Colonic mucosa (tissue), 4 donors: ENCODE measurements around the gene ZFPM1. TPM values are rescaled to one million over a fixed set of nuclear protein-coding genes. Genes with fewer than 3 reads are reported as not detected.

Source experiments
- DNase-seq: peaks from one replicate; pipeline ENCODE4 v3.0.0-alpha.2; 2020
- H3K27ac ChIP-seq: fragments of 200-600 bp; one replicate; pipeline ENCODE4 v1.8.0; 2021
- H3K27me3 ChIP-seq: fragments of 200-600 bp; one replicate; pipeline ENCODE4 v1.8.0; 2021
- H3K36me3 ChIP-seq: fragments of 200-600 bp; one replicate; pipeline ENCODE4 v1.8.0; 2021
- H3K4me1 ChIP-seq: fragments of 200-600 bp; one replicate; pipeline ENCODE4 v1.8.0; 2021; ENCODE audit warnings: mild to moderate bottlenecking
- H3K4me3 ChIP-seq: fragments of 200-600 bp; one replicate; pipeline ENCODE4 v1.8.0; 2021
- H3K9ac ChIP-seq, 2 donors: one replicate each; pipeline ENCODE4 v1.7.0; 2013; ENCODE audit warnings: control low read depth in 2 of 2, low read depth in 2 of 2, low read length in 2 of 2
- H3K9me3 ChIP-seq: fragments of 200-600 bp; one replicate; pipeline ENCODE4 v1.8.0; 2021
- intact Hi-C: fragments of 100-400 bp; cut with DNase I; formaldehyde crosslinking; loops from one replicate; pipeline ENCODE4 v1.14.1; 2022
- total RNA-seq, 2 donors: library from RNA; stranded (reverse); fragmentation: NEBNext Ultra II Directional in 1 of 2; extraction: Animal tissue kit (Norgen Biotek cat#: 25700) in 1 of 2; gene quantifications; one replicate each; pipeline ENCODE4 v1.2.1, GENCODE V29; 2021
- TF ChIP-seq, protein P1 (sequence below): fragments of 200-600 bp; IDR thresholded peaks from one replicate; pipeline ENCODE4 v1.8.0; 2022; ENCODE audit warnings: antibody characterized with exemption, mild to moderate bottlenecking
- donor health status: healthy.
- donor health status: DM: no; HTN: no; CAD: no.
- donor health status: DM: no; HTN: no; CAD: no.

The ZFPM1 gene
- total RNA-seq, 2 donors from 2014 or later = 6.6 to 12.5 TPM

GRCh38 chr16:88460496-88461330 is 7.6 kb downstream of the ZFPM1 start:
- intact Hi-C loops = no loop called here
- Histone ChIP-seq H3K27ac (no peak overlapping the region), H3K9ac (no peak overlapping the region), H3K27me3 (no peaks in the 10 kb centered on the region), H3K4me3 (no peak overlapping the region), H3K4me1 (no peaks in the 10 kb centered on the region), H3K36me3 (no peaks in the 10 kb centered on the region), H3K9me3 (no peaks in the 10 kb centered on the region)
- TF ChIP-seq, protein P1, sequence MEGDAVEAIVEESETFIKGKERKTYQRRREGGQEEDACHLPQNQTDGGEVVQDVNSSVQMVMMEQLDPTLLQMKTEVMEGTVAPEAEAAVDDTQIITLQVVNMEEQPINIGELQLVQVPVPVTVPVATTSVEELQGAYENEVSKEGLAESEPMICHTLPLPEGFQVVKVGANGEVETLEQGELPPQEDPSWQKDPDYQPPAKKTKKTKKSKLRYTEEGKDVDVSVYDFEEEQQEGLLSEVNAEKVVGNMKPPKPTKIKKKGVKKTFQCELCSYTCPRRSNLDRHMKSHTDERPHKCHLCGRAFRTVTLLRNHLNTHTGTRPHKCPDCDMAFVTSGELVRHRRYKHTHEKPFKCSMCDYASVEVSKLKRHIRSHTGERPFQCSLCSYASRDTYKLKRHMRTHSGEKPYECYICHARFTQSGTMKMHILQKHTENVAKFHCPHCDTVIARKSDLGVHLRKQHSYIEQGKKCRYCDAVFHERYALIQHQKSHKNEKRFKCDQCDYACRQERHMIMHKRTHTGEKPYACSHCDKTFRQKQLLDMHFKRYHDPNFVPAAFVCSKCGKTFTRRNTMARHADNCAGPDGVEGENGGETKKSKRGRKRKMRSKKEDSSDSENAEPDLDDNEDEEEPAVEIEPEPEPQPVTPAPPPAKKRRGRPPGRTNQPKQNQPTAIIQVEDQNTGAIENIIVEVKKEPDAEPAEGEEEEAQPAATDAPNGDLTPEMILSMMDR = no peak
- no peak for DNase-seq

- Histone ChIP-seq H3K27ac (no peak overlapping the region), H3K9ac (no peak overlapping the region), H3K36me3 (no peaks in the 10 kb centered on the region), H3K4me3 (no peak overlapping the region), H3K9me3 (no peaks in the 10 kb centered on the region), H3K4me1 (no peaks in the 10 kb centered on the region), H3K27me3 (no peaks in the 10 kb centered on the region)
- TF ChIP-seq, protein P1 = no peak
- DNase-seq = no peak
- intact Hi-C loops = no loop called here
These were observed 8.5 kb downstream of the ZFPM1 start for GRCh38 chr16:88461331-88462269.

GRCh38 chr16:88462396-88462795 is 9.3 kb downstream of the ZFPM1 start:
- TF ChIP-seq, protein P1 = no peak
- H3K27me3 ChIP-seq = no peaks in the 10 kb centered on the region
- H3K27ac ChIP-seq = no peak overlapping the region
- intact Hi-C loops = no loop called here
- no peak for DNase-seq
- no peak overlapping the region for H3K9ac ChIP-seq
- H3K9me3 ChIP-seq = no peaks in the 10 kb centered on the region
- no peak overlapping the region for H3K4me3 ChIP-seq
- H3K4me1 ChIP-seq = no peaks in the 10 kb centered on the region
- H3K36me3 ChIP-seq = no peaks in the 10 kb centered on the region

DNA sequence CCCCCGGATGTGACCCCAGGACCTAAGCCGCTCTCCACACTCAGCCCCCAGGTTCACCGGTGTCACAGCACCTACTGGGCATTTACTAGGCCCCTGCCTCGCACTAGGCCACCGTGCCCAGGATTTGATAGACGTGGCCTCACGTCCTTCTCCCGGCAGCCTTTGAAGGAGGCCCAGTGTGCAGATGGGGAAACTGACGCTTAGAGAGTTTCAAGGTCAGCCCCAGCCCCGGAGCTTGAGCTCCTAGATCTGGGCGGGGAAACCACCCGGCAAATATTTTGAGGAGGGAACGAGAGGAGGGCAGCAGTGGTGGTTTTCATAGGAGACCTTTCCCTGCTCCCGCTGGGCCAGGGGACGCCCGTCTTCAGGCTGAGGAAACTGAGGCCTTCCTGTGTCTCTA is 10.3 kb downstream of the ZFPM1 start:
- TF ChIP-seq, protein P1 = no peak
- Histone ChIP-seq H3K4me1 (no peaks in the 10 kb centered on the region), H3K27ac (no peak overlapping the region), H3K27me3 (no peaks in the 10 kb centered on the region), H3K4me3 (no peak overlapping the region), H3K36me3 (no peaks in the 10 kb centered on the region), H3K9ac (no peak overlapping the region), H3K9me3 (no peaks in the 10 kb centered on the region)
- intact Hi-C loops = no loop called here
- no peak for DNase-seq

DNA sequence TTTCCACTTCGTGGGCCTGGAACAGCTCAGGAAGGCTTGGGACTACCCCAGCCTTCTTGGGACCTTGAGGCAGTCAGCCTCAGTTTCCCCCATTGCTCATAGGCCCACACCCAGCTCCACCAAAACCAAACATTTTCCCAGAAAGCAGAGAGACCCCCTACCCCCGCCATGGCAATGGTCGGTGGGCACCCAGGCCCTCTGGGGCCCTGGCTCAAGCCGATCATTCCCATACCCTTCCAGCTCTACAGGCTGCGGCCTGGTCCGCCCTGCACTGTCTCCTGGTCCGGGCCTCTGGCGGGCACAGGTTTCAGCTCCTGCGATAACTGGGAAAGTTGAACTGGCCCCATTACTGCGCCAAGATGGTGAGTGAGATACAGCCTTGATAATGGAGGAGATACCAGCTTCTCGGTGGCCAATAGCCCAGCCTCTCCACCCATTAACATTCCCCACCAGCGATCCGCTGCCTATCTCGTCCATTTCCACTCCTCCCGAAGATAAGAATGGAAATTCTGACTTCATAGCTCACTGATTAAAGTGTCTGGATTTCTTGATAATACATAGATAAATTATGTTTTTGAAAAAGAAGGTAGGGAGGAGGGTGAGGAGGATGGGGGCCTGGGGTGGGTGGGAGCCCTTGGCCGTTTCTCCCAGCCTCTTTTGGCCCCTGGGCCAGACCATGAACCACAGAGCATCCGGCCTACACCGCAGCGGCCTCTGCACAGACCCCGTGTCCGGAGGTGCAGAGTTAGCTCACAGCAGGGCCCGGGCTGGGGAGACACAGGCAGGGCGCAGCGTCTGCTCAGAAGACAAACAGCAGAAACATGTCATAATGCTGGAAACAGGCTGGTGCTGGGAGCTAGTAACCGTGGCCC is 11.6 kb downstream of the ZFPM1 start:
- no peak overlapping the region for H3K4me3 ChIP-seq
- H3K27ac ChIP-seq = no peak overlapping the region
- no peaks in the 10 kb centered on the region for H3K4me1 ChIP-seq
- intact Hi-C loops = no loop called here
- no peaks in the 10 kb centered on the region for H3K36me3 ChIP-seq
- no peak overlapping the region for H3K9ac ChIP-seq
- DNase-seq = no peak
- H3K9me3 ChIP-seq = no peaks in the 10 kb centered on the region
- TF ChIP-seq, protein P1 = no peak
- H3K27me3 ChIP-seq = no peaks in the 10 kb centered on the region
